DOHH2 (cell line): ENCODE measurements around the gene CYP2S1.

Experiments
- H3F3A ChIP-seq: fragments of 200-600 bp; sonication (generic), shearing (Covaris generic); 2 replicates; pipeline ENCODE4 v1.6.0; 2016; ENCODE audit warnings: antibody characterized with exemption, mild to moderate bottlenecking; ENCODE audit not compliant: control insufficient read depth, insufficient read depth
- H3K27ac ChIP-seq: fragments of 200-600 bp; sonication (generic); 2 replicates; pipeline ENCODE4 v1.5.1; 2014; ENCODE audit warnings: low read depth, mild to moderate bottlenecking, low read length, moderate library complexity
- H3K27me3 ChIP-seq: fragments of 200-600 bp; sonication (generic); 2 replicates; pipeline ENCODE4 v1.6.1; 2014; ENCODE audit warnings: mild to moderate bottlenecking, low read length, mixed read lengths; ENCODE audit not compliant: control insufficient read depth
- H3K36me3 ChIP-seq: fragments of 200-600 bp; sonication (generic); 2 replicates; pipeline ENCODE4 v1.6.1; 2014; ENCODE audit warnings: mild to moderate bottlenecking, low read length, moderate library complexity, mixed read lengths; ENCODE audit not compliant: control insufficient read depth
- H3K4me1 ChIP-seq: fragments of 200-600 bp; sonication (generic); 2 replicates; pipeline ENCODE4 v1.6.1; 2014; ENCODE audit warnings: mild to moderate bottlenecking, low read length, mixed read lengths; ENCODE audit not compliant: control insufficient read depth
- H3K4me2 ChIP-seq: fragments of 200-600 bp; sonication (generic); 2 replicates; pipeline ENCODE4 v1.6.0; 2014; ENCODE audit warnings: mild to moderate bottlenecking, low read length, moderate library complexity
- H3K4me3 ChIP-seq: fragments of 200-600 bp; sonication (generic); 2 replicates; pipeline ENCODE4 v1.5.1; 2014; ENCODE audit warnings: mild to moderate bottlenecking, low read length, mixed read lengths
- H3K79me2 ChIP-seq: fragments of 200-600 bp; sonication (generic); 2 replicates; pipeline ENCODE4 v1.6.1; 2014; ENCODE audit warnings: mild to moderate bottlenecking, low read length, mixed read lengths; ENCODE audit not compliant: control insufficient read depth
- H3K9me2 ChIP-seq: fragments of 200-600 bp; sonication (generic); replicated peaks from 2 replicates; pipeline ENCODE4 v1.6.1; 2014; ENCODE audit warnings: mild to moderate bottlenecking, low read length, mixed read lengths; ENCODE audit not compliant: control insufficient read depth
- H3K9me3 ChIP-seq: fragments of 200-600 bp; sonication (generic); 2 replicates; pipeline ENCODE4 v1.6.1; 2014; ENCODE audit warnings: antibody characterized with exemption, low read length, mixed read lengths; ENCODE audit not compliant: control insufficient read depth, insufficient read depth
- H4K20me1 ChIP-seq: fragments of 200-600 bp; sonication (generic); 2 replicates; pipeline ENCODE4 v1.6.0; 2014; ENCODE audit warnings: low read depth, mild to moderate bottlenecking, antibody characterized with exemption, low read length, moderate library complexity; ENCODE audit not compliant: control insufficient read depth, insufficient read depth
- CTCF ChIP-seq: fragments of 200-600 bp; sonication (generic); IDR thresholded peaks from one replicate; pipeline ENCODE4 v1.5.1; 2014; ENCODE audit warnings: antibody characterized with exemption, mild to moderate bottlenecking, low read depth, low read length; ENCODE audit not compliant: poor library complexity, severe bottlenecking
- EZH2phosphoT487 ChIP-seq: fragments of 200-600 bp; sonication (generic); IDR thresholded peaks from 2 replicates; pipeline ENCODE4 v1.6.1; 2017; ENCODE audit warnings: borderline replicate concordance, mild to moderate bottlenecking, antibody characterized with exemption, low read length, moderate library complexity, mixed read lengths

The CYP2S1 gene

GRCh38 chr19:41234512-41235168, 41.6 kb downstream of the CYP2S1 start:
- no peaks in the 10 kb centered on the region for H3K9me2 ChIP-seq
- no peak overlapping the region for H3K4me3 ChIP-seq
- TF ChIP-seq CTCF, result no peak
- TF ChIP-seq EZH2phosphoT487, result no peak
- no peaks in the 10 kb centered on the region for H3K36me3 ChIP-seq
- no peak overlapping the region for H3K27ac ChIP-seq
- H3K4me1 ChIP-seq, result no peaks in the 10 kb centered on the region
- no peaks in the 10 kb centered on the region for H3K79me2 ChIP-seq
- no peaks in the 10 kb centered on the region for H4K20me1 ChIP-seq
- no peak overlapping the region for H3K4me2 ChIP-seq
- no peaks in the 10 kb centered on the region for H3F3A ChIP-seq
- no peaks in the 10 kb centered on the region for H3K9me3 ChIP-seq
- H3K27me3 ChIP-seq, result no peaks in the 10 kb centered on the region

GRCh38 chr19:41235480-41235879, 42.5 kb downstream of the CYP2S1 start:
- Histone ChIP-seq H3K9me2 (no peaks in the 10 kb centered on the region), H3K4me2 (no peak overlapping the region), H3K4me1 (no peaks in the 10 kb centered on the region), H3K27me3 (no peaks in the 10 kb centered on the region; the same call in 1 of the 2 replicates), H4K20me1 (no peaks in the 10 kb centered on the region), H3K9me3 (no peaks in the 10 kb centered on the region), H3K27ac (no peak overlapping the region), H3F3A (no peaks in the 10 kb centered on the region), H3K79me2 (no peaks in the 10 kb centered on the region), H3K4me3 (no peak overlapping the region), H3K36me3 (no peaks in the 10 kb centered on the region)
- TF ChIP-seq EZH2phosphoT487 (no peak), CTCF (no peak)

GRCh38 chr19:41238244-41238643, 45.2 kb downstream of the CYP2S1 start:
- Histone ChIP-seq H4K20me1 (no peaks in the 10 kb centered on the region), H3K27ac (no peak overlapping the region), H3K4me1 (no peaks in the 10 kb centered on the region), H3F3A (no peaks in the 10 kb centered on the region), H3K4me3 (no peak overlapping the region), H3K79me2 (no peaks in the 10 kb centered on the region), H3K9me3 (no peaks in the 10 kb centered on the region), H3K4me2 (no peak overlapping the region), H3K36me3 (no peaks in the 10 kb centered on the region), H3K27me3 (no peaks in the 10 kb centered on the region; the same call in 1 of the 2 replicates), H3K9me2 (no peaks in the 10 kb centered on the region)
- TF ChIP-seq EZH2phosphoT487, result no peak
- TF ChIP-seq CTCF, result no peak
